T-cell (primary cell): ENCODE measurements around the gene ACACA. TPM values are rescaled to one million over a fixed set of nuclear protein-coding genes. Genes with fewer than 3 reads are reported as not detected.

Experiments
- ATAC-seq, 4 experiments: fragments of 200-7000 bp in 3 of 4; fragments of 150-1000 bp in 1 of 4; cut with Tn5 transposase; replicated peaks in 1 of 4; 1 replicate in 3 of 4; 2 replicates in 1 of 4; pipeline ENCODE4 v1.10.0; 2021; ENCODE audit warnings: moderate library complexity in 3 of 4, mild to moderate bottlenecking in 2 of 4, moderate number of reproducible peaks in 1 of 4
- CTCF ChIA-PET, 2 donors: fragments of 300-600 bp; sonication (Branson Sonifier 250); formaldehyde crosslinking; loops; one replicate each; lab custom pipeline; 2022; ENCODE audit warnings: antibody characterized with exemption in 2 of 2; lab: Charles Lee
- POLR2A ChIA-PET, 2 donors: fragments of 300-600 bp; sonication (Branson Sonifier 250); formaldehyde crosslinking; loops; one replicate each; lab custom pipeline; 2022; ENCODE audit warnings: antibody characterized with exemption in 2 of 2; lab: Charles Lee
- DNase-seq, 35 experiments: peaks; one replicate each; pipeline versions ENCODE4 v3.0.0 to v3.0.0-alpha.2; 2013 to 2023
- H3K27ac ChIP-seq: one replicate; pipeline ENCODE4 v1.5.1; 2013; ENCODE audit warnings: low read length
- H3K27me3 ChIP-seq, 2 experiments: replicated peaks in 1 of 2; 1 replicate in 1 of 2; 2 replicates in 1 of 2; pipeline versions ENCODE4 v1.6.1 to v1.7.0; 2013; ENCODE audit warnings: low read length in 1 of 2, mixed read lengths in 1 of 2; ENCODE audit not compliant: control insufficient read depth in 2 of 2, insufficient read depth in 2 of 2; ENCODE audit errors: extremely low read depth in 1 of 2
- H3K36me3 ChIP-seq, 2 donors: 1 replicate in 1 of 2; 2 replicates in 1 of 2; pipeline versions ENCODE4 v1.6.1 to v1.7.0; 2013; ENCODE audit warnings: low read length in 1 of 2; ENCODE audit not compliant: control insufficient read depth in 2 of 2, insufficient read depth in 1 of 2; ENCODE audit errors: extremely low read depth in 1 of 2
- H3K4me1 ChIP-seq, 2 experiments: 1 replicate in 1 of 2; 2 replicates in 1 of 2; pipeline versions ENCODE4 v1.6.1 to v1.7.0; 2013; ENCODE audit warnings: low read length in 2 of 2, mixed read lengths in 1 of 2; ENCODE audit not compliant: insufficient read depth in 2 of 2, control insufficient read depth in 1 of 2; ENCODE audit errors: extremely low read depth in 1 of 2
- H3K4me3 ChIP-seq, 2 donors: 1 replicate in 1 of 2; 2 replicates in 1 of 2; pipeline versions ENCODE4 v1.5.1 to v1.7.0; 2013; ENCODE audit warnings: mild to moderate bottlenecking in 2 of 2, low read length in 1 of 2, moderate library complexity in 1 of 2; ENCODE audit not compliant: control insufficient read depth in 1 of 2; ENCODE audit errors: extremely low read depth in 1 of 2
- H3K9me3 ChIP-seq: 2 replicates; pipeline ENCODE4 v1.7.0; 2013
- H3K27ac Mint-ChIP-seq, 2 donors: one replicate each; pipeline ENCODE4 v1.8.0; 2020 to 2021; ENCODE audit warnings: mild to moderate bottlenecking in 2 of 2, mixed read lengths in 2 of 2
- H3K27me3 Mint-ChIP-seq, 2 donors: one replicate each; pipeline ENCODE4 v1.8.0; 2021 to 2022; ENCODE audit warnings: mixed read lengths in 2 of 2
- H3K36me3 Mint-ChIP-seq: one replicate; pipeline ENCODE4 v1.8.0; 2021; ENCODE audit warnings: mixed read lengths
- H3K4me1 Mint-ChIP-seq, 3 donors: one replicate each; pipeline ENCODE4 v1.8.0; 2020 to 2022; ENCODE audit warnings: mixed read lengths in 3 of 3, mild to moderate bottlenecking in 1 of 3
- H3K4me3 Mint-ChIP-seq, 3 donors: one replicate each; pipeline ENCODE4 v1.8.0; 2020 to 2022; ENCODE audit warnings: mild to moderate bottlenecking in 3 of 3, mixed read lengths in 3 of 3, moderate library complexity in 3 of 3
- H3K9me3 Mint-ChIP-seq, 3 donors: one replicate each; pipeline ENCODE4 v1.8.0; 2020 to 2022; ENCODE audit warnings: mixed read lengths in 3 of 3
- WGBS: methylation state at CpG from one replicate; pipeline ENCODE4 v1.1.5; 2013; ENCODE audit warnings: missing lambda C conversion rate; ENCODE audit not compliant: insufficient coverage; 5-methylcytosine and 5-hydroxymethylcytosine counted together
- total RNA-seq, 35 experiments: library from RNA in 6 of 35; stranded (reverse) in 6 of 35; fragments of 120-200 nt in 1 of 35; gene quantifications; one replicate each; pipeline versions ENCODE4 v1.2.1 to v1.2.4 and lab custom pipeline; 2013 to 2026

Gene ACACA
- total RNA-seq, 5 donors from 2014 or later (not counting 1 experiment from before 2014, with no cell fraction given): 15.9 to 30.2 (median 18.0) TPM

DNA sequence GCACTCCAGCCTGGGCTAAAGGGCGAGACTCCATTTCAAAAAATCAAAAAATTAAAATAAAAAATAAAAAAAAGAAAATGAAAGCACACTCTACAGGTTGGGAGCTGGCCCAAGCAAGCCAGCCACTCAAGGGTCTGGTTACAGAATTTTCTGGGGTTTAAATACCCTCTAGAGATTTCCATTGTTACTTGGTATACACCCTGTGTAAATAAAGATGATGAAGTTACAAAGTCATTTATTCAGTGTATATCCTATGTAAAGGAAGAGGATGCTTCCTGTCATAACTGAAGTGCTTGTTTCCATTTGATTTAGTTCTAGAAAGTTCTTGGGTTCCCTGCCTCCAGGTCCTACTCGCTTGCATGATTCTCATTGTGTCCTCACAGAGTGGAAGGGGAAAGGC, 110.7 kb downstream of the ACACA start:
- H3K4me3 ChIP-seq: no peak overlapping the region
- WGBS: no CpG with 5 or more reads among the region's 2 CpGs
- Mint-ChIP-seq H3K9me3 (no peaks in the 10 kb centered on the region), H3K27ac (no peak overlapping the region), H3K4me3 (no peak overlapping the region), H3K27me3 (no peaks in the 10 kb centered on the region), H3K36me3 (no peaks in the 10 kb centered on the region), H3K4me1 (peaks cover 0 to 3% (median 0%) of the 10 kb centered on the region in 3 donors)
- H3K4me1 ChIP-seq: no peaks in the 10 kb centered on the region
- ATAC-seq: no peak
- no peak for DNase-seq
- no peaks in the 10 kb centered on the region for H3K27me3 ChIP-seq
- H3K9me3 ChIP-seq: no peaks in the 10 kb centered on the region
- H3K27ac ChIP-seq: no peak overlapping the region
- ChIA-PET POLR2A (no interaction called here), CTCF (no interaction called here)
- H3K36me3 ChIP-seq: peaks cover 0 to 2% of the 10 kb centered on the region in 2 donors

- CTCF ChIA-PET: no interaction called here
- ATAC-seq: no peak
- DNase-seq: no peak
These were observed 111.7 kb downstream of the ACACA start for GRCh38 chr17:37294888-37295287.

GRCh38 chr17:37293770-37294169, 112.9 kb downstream of the ACACA start:
- Histone ChIP-seq H3K36me3 (peaks cover 0 to 2% of the 10 kb centered on the region in 2 donors), H3K27me3 (no peaks in the 10 kb centered on the region), H3K9me3 (no peaks in the 10 kb centered on the region), H3K4me1 (no peaks in the 10 kb centered on the region), H3K27ac (no peak overlapping the region), H3K4me3 (no peak overlapping the region)
- WGBS: 100% methylated on average over 1 of the region's 5 CpGs
- Mint-ChIP-seq H3K4me1 (peaks cover 0 to 3% (median 0%) of the 10 kb centered on the region in 3 donors), H3K4me3 (no peak overlapping the region), H3K36me3 (peaks cover 6% of the 10 kb centered on the region), H3K9me3 (no peaks in the 10 kb centered on the region), H3K27ac (no peak overlapping the region), H3K27me3 (no peaks in the 10 kb centered on the region)
- ChIA-PET CTCF (no interaction called here), POLR2A (no interaction called here)
- DNase-seq (no peak), ATAC-seq (no peak)

More at GRCh38 chr17:37294888-37295287, 111.7 kb downstream of the ACACA start:
- H3K4me1 Mint-ChIP-seq: peaks cover 0 to 3% (median 0%) of the 10 kb centered on the region in 3 donors
- H3K4me3 Mint-ChIP-seq: no peak overlapping the region
- POLR2A ChIA-PET: no interaction called here
- no peaks in the 10 kb centered on the region for H3K4me1 ChIP-seq
- H3K4me3 ChIP-seq: no peak overlapping the region
- H3K36me3 Mint-ChIP-seq: no peaks in the 10 kb centered on the region
- peaks cover 0 to 2% of the 10 kb centered on the region in 2 donors for H3K36me3 ChIP-seq
- H3K9me3 ChIP-seq: no peaks in the 10 kb centered on the region
- no peaks in the 10 kb centered on the region for H3K9me3 Mint-ChIP-seq
- no peak overlapping the region for H3K27ac Mint-ChIP-seq
- H3K27me3 ChIP-seq: no peaks in the 10 kb centered on the region
- WGBS: 94% methylated on average over 3 of the region's 4 CpGs
- H3K27ac ChIP-seq: no peak overlapping the region
- no peaks in the 10 kb centered on the region for H3K27me3 Mint-ChIP-seq

- no peaks in the 10 kb centered on the region for H3K36me3 ChIP-seq
- ChIA-PET CTCF (no interaction called here), POLR2A (no interaction called here)
- no peak overlapping the region for H3K4me3 ChIP-seq
- no peaks in the 10 kb centered on the region for H3K9me3 Mint-ChIP-seq
- no peaks in the 10 kb centered on the region for H3K27me3 Mint-ChIP-seq
- H3K36me3 Mint-ChIP-seq: peaks cover 10% of the 10 kb centered on the region
- H3K27ac Mint-ChIP-seq: no peak overlapping the region
- ATAC-seq: no peak
- no peaks in the 10 kb centered on the region for H3K27me3 ChIP-seq
- no peaks in the 10 kb centered on the region for H3K9me3 ChIP-seq
- no peak for DNase-seq
- 73% methylated on average over 7 of the region's 9 CpGs for WGBS
- peaks cover 0 to 3% (median 0%) of the 10 kb centered on the region in 3 donors for H3K4me1 Mint-ChIP-seq
- no peak overlapping the region for H3K4me3 Mint-ChIP-seq
- no peaks in the 10 kb centered on the region for H3K4me1 ChIP-seq
- no peak overlapping the region for H3K27ac ChIP-seq
These were observed 114.1 kb downstream of the ACACA start for GRCh38 chr17:37292429-37293139.

DNA sequence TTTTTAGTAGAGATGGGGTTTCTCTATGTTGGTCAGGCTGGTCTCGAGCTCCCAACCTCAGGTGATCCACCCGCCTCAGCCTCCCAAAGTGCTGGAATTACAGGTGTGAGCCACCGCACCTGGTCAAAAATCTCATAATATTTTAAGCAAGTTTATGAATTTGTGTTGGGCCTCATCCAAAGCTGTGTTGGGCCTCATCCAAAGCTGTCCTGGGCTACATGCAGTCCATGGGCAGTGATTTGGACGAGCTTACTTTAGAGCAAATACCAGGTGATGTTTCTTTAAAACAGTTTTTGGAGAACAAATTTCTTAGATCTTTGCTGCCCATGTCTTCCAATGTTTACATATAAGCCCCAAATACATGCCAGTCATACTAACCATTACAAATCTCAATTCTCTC, 115.3 kb downstream of the ACACA start:
- H3K27ac Mint-ChIP-seq: no peak overlapping the region
- H3K9me3 Mint-ChIP-seq: no peaks in the 10 kb centered on the region
- no peak for DNase-seq
- H3K27me3 Mint-ChIP-seq: no peaks in the 10 kb centered on the region
- no peak for ATAC-seq
- H3K4me1 Mint-ChIP-seq: peaks cover 0 to 3% (median 2%) of the 10 kb centered on the region in 3 donors
- Histone ChIP-seq H3K27ac (no peak overlapping the region), H3K4me1 (no peaks in the 10 kb centered on the region), H3K27me3 (no peaks in the 10 kb centered on the region), H3K9me3 (no peaks in the 10 kb centered on the region), H3K36me3 (no peaks in the 10 kb centered on the region), H3K4me3 (no peak overlapping the region)
- CTCF ChIA-PET: interaction anchor here in 1 of 2 donors (0.6 kb wide), 1 partner anchor 10 kb away, joined by 4 read pairs; no protein-coding TSS in a partner anchor
- WGBS: no CpG with 5 or more reads among the region's 4 CpGs
- H3K4me3 Mint-ChIP-seq: no peak overlapping the region
- peaks cover 11% of the 10 kb centered on the region for H3K36me3 Mint-ChIP-seq
- POLR2A ChIA-PET: interaction anchor here in 1 of 2 donors (0.6 kb wide), 1 partner anchor 29 kb away, joined by 5 read pairs; no protein-coding TSS in a partner anchor

DNA sequence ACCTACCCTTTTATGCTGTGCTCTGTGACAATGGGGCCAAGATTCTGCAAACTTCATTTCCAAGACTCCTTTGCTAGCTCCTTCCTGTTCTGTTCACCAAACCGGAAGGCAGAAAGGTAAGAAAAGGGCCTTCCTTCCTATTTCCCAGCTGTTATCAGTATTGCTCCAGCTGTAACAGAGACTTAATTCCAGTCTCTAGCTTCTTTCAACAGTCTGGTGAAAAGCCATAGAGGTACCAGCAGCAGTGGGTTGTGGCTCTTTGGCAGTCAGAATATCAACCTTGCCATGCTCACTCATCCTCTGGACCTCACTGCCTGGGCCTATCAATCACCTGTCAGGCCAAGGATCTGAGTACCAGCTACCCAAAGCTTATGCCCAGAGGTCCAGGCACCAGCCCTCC, 120.2 kb downstream of the ACACA start:
- Mint-ChIP-seq H3K4me1 (peaks cover 6 to 10% (median 9%) of the 10 kb centered on the region in 3 donors), H3K9me3 (no peaks in the 10 kb centered on the region), H3K27ac (no peak overlapping the region), H3K4me3 (no peak overlapping the region), H3K36me3 (peaks cover 36% of the 10 kb centered on the region), H3K27me3 (no peaks in the 10 kb centered on the region)
- Histone ChIP-seq H3K9me3 (no peaks in the 10 kb centered on the region), H3K27ac (no peak overlapping the region), H3K36me3 (peaks cover under 1 to 3% of the 10 kb centered on the region in 2 donors), H3K27me3 (no peaks in the 10 kb centered on the region), H3K4me3 (no peak overlapping the region), H3K4me1 (peaks cover 0 to 3% of the 10 kb centered on the region in 2 experiments)
- ChIA-PET POLR2A (no interaction called here), CTCF (interaction anchor here in 1 of 2 donors (0.6 kb wide), 1 partner anchor 11 kb away, joined by 3 read pairs; no protein-coding TSS in a partner anchor)
- no peak for DNase-seq
- 100% methylated on average over 1 of the region's 1 CpG for WGBS
- ATAC-seq: no peak
